SK-N-SH treated with all-trans-retinoic acid at 6 μM for 48 hours (cell line): ENCODE data around the gene DPYD.

Experiments used
- ATAC-seq: fragments of 200-7000 bp; cut with Tn5 transposase; 3 replicates; pipeline ENCODE4 v1.9.1; 2020; ENCODE audit warnings: mild to moderate bottlenecking, moderate library complexity
- ARNTL ChIP-seq: fragments of 450-650 bp; formaldehyde crosslinking; IDR thresholded peaks from 2 replicates; pipeline ENCODE4 v1.5.0; 2020; ENCODE audit warnings: low read depth, mild to moderate bottlenecking, moderate library complexity, borderline replicate concordance
- BACH2 ChIP-seq: fragments of 250-450 bp; sonication (Bioruptor Pico); IDR thresholded peaks from 2 replicates; pipeline ENCODE4 v1.9.0; 2021; ENCODE audit warnings: mild to moderate bottlenecking, borderline replicate concordance
- ESRRG ChIP-seq: fragments of 250-450 bp; sonication (Bioruptor Pico); IDR thresholded peaks from 2 replicates; pipeline ENCODE4 v1.6.1; 2021; ENCODE audit warnings: mild to moderate bottlenecking
- GLIS3 ChIP-seq: fragments of 250-450 bp; sonication (Bioruptor Pico); IDR thresholded peaks from 2 replicates; pipeline ENCODE4 v1.5.0; 2020; ENCODE audit warnings: mild to moderate bottlenecking, moderate library complexity
- ISL1 ChIP-seq: fragments of 250-450 bp; sonication (Bioruptor Pico); IDR thresholded peaks from 2 replicates; pipeline ENCODE4 v2.1.2; 2022; ENCODE audit warnings: mild to moderate bottlenecking, moderate library complexity
- OSR1 ChIP-seq: fragments of 250-450 bp; sonication (Bioruptor Pico); IDR thresholded peaks from 2 replicates; pipeline ENCODE4 v1.8.0; 2022; ENCODE audit warnings: moderate library complexity, mild to moderate bottlenecking, inconsistent platforms
- PPARA ChIP-seq: fragments of 250-450 bp; sonication (Bioruptor Pico); IDR thresholded peaks from 2 replicates; pipeline ENCODE4 v1.5.0; 2020; ENCODE audit warnings: mild to moderate bottlenecking, borderline replicate concordance
- RARB ChIP-seq: fragments of 250-450 bp; sonication (Bioruptor Pico); IDR thresholded peaks from 2 replicates; pipeline ENCODE4 v1.8.0; 2021; ENCODE audit warnings: mild to moderate bottlenecking, moderate library complexity
- SNAI2 ChIP-seq: fragments of 250-450 bp; sonication (Bioruptor Pico); IDR thresholded peaks from 2 replicates; pipeline ENCODE4 v1.5.0; 2020; ENCODE audit warnings: mild to moderate bottlenecking, moderate library complexity
- TCF4 ChIP-seq: fragments of 250-450 bp; sonication (Bioruptor Pico); IDR thresholded peaks from 2 replicates; pipeline ENCODE4 v1.8.0; 2021; ENCODE audit warnings: mild to moderate bottlenecking, moderate library complexity, borderline replicate concordance
- TOX ChIP-seq: fragments of 250-450 bp; sonication (Bioruptor Pico); IDR thresholded peaks from 2 replicates; pipeline ENCODE4 v1.8.0; 2021; ENCODE audit warnings: mild to moderate bottlenecking, moderate library complexity, borderline replicate concordance
- ZC3H10 ChIP-seq: fragments of 250-450 bp; sonication (Bioruptor Pico); IDR thresholded peaks from 2 replicates; pipeline ENCODE4 v1.5.1; 2021; ENCODE audit warnings: mild to moderate bottlenecking, moderate library complexity
- ZFP3 ChIP-seq: fragments of 250-450 bp; sonication (Bioruptor Pico); IDR thresholded peaks from 2 replicates; pipeline ENCODE4 v1.5.0; 2020; ENCODE audit warnings: mild to moderate bottlenecking, moderate library complexity
- ZFP30 ChIP-seq: fragments of 450-650 bp; formaldehyde crosslinking; IDR thresholded peaks from 2 replicates; pipeline ENCODE4 v1.5.0; 2022; ENCODE audit warnings: mild to moderate bottlenecking, moderate library complexity
- ZNF565 ChIP-seq: fragments of 450-650 bp; formaldehyde crosslinking; conservative IDR thresholded peaks from 2 replicates; pipeline ENCODE4 v1.5.0; 2020; ENCODE audit warnings: low read depth, mild to moderate bottlenecking, moderate library complexity
- ZNF70 ChIP-seq: fragments of 450-650 bp; formaldehyde crosslinking; IDR thresholded peaks from 2 replicates; pipeline ENCODE4 v1.5.0; 2020; ENCODE audit warnings: mild to moderate bottlenecking, moderate library complexity
- ZNF8 ChIP-seq: fragments of 450-650 bp; formaldehyde crosslinking; IDR thresholded peaks from 2 replicates; pipeline ENCODE4 v1.5.0; 2020; ENCODE audit warnings: mild to moderate bottlenecking, moderate library complexity
- TF ChIP-seq, protein P1 (sequence below): fragments of 250-450 bp; sonication (Bioruptor Pico); IDR thresholded peaks from 2 replicates; pipeline ENCODE4 v1.8.0; 2020; ENCODE audit warnings: mild to moderate bottlenecking, moderate library complexity, borderline replicate concordance
- TF ChIP-seq, protein P2 (sequence below): fragments of 250-450 bp; sonication (Bioruptor Pico); IDR thresholded peaks from 2 replicates; pipeline ENCODE4 v1.5.1; 2020; ENCODE audit warnings: low read depth, mild to moderate bottlenecking, moderate library complexity
- TF ChIP-seq, protein P3 (sequence below): fragments of 250-450 bp; sonication (Bioruptor Pico); IDR thresholded peaks from 2 replicates; pipeline ENCODE4 v1.5.1; 2021; ENCODE audit warnings: mild to moderate bottlenecking, moderate library complexity
- TF ChIP-seq, protein P4 (sequence below): fragments of 250-450 bp; sonication (Bioruptor Pico); IDR thresholded peaks from 2 replicates; pipeline ENCODE4 v1.8.0; 2021; ENCODE audit warnings: low read depth, mild to moderate bottlenecking, moderate library complexity, borderline replicate concordance

Gene DPYD

DNA sequence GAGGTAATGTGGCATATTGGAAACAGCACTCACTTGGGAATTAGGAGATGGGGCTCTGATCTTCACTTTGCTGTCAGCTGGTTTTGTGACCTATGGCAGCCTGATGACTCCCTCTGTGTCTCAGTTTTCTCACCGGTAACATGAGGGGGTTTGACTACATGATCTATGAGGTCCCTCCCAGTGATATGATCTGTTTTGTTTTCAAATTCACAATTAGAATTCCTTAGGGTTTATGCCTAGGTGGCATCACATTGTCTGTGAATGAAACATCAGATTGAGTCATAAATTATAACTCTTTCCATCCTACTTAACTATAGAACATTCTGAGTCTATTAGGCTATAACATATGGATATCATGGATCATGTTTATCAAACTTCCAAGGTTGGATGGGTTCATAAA, 812.7 kb downstream of the DPYD start:
- TF ChIP-seq BACH2 (no peak), ISL1 (CRISPR knock-in tag) (peak; percentile 76)
- TF ChIP-seq, all 23 proteins: peak for 1
- ATAC-seq, result peak; percentile 72

DNA sequence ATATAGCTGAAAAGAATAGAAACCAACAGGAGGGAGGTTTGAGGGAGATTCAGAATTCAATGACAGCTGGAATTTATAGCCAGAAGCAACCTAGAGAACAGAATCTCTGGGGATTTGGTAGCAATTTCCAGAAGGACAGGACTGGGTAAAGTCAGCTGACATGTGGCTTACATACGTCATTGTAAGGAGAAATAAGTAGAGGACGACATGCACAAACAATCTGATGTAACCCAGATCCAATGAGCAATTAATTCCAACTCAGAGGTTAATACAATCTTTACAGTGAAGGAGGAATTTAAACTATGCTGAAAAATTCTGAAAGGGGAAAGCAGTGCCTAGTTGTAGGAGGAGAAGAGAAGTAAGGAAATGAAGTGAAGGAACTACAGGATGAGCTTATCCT, 815.3 kb downstream of the DPYD start:
- peak; percentile 82 for TF ChIP-seq ISL1 (CRISPR knock-in tag)
- no peak for TF ChIP-seq ARNTL (CRISPR knock-in tag)
- no peak for ATAC-seq

DNA sequence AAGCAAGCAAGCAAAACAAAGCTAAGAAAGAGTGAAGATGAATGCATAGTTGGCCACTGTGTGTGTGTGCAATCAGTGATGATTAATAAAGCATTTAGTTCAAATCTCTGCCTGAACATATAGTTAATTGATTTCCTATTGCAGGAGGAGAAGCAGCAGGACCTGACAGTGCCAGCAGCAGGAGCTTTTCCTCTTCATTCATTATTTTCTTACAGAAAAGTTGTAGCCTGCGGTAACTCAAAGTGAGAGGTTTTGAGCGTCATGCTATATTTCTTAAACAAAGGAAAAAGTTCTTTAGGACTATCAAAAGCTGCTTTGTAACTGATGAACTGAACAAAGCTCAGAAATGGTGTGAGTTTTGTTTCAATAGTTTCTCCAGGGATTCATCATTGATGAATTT, 819.3 kb downstream of the DPYD start:
- no peak for ATAC-seq
- TF ChIP-seq, protein P1, sequence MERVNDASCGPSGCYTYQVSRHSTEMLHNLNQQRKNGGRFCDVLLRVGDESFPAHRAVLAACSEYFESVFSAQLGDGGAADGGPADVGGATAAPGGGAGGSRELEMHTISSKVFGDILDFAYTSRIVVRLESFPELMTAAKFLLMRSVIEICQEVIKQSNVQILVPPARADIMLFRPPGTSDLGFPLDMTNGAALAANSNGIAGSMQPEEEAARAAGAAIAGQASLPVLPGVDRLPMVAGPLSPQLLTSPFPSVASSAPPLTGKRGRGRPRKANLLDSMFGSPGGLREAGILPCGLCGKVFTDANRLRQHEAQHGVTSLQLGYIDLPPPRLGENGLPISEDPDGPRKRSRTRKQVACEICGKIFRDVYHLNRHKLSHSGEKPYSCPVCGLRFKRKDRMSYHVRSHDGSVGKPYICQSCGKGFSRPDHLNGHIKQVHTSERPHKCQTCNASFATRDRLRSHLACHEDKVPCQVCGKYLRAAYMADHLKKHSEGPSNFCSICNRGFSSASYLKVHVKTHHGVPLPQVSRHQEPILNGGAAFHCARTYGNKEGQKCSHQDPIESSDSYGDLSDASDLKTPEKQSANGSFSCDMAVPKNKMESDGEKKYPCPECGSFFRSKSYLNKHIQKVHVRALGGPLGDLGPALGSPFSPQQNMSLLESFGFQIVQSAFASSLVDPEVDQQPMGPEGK, result no peak
- TF ChIP-seq ZNF8 (CRISPR knock-in tag) (peak; percentile 70), ZFP30 (CRISPR knock-in tag) (no peak)

DNA sequence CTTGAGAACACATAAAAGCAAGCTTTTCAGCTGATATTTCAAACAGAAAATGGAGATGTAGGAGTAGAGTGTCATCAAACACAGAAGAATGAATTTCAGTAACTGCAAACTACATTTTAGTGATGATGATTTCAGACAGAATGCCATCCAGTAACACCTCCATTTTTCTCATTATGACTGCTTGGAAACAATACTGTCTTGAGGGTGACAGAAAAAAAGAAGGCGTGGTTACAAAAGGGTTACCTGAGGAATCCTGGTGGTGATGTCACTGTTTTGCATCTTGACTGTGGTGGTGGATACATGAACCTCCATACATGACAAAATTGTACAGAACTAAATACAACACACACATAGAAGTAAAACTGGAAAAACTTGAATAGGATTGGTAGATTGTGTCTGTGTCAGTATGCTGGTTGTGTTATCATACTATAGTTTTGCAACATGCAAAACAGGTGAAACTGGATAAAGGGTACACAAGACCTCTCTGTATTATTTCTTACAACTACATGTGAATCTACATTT, 823.4 kb downstream of the DPYD start:
- ATAC-seq, result no peak
- TF ChIP-seq, protein P2, sequence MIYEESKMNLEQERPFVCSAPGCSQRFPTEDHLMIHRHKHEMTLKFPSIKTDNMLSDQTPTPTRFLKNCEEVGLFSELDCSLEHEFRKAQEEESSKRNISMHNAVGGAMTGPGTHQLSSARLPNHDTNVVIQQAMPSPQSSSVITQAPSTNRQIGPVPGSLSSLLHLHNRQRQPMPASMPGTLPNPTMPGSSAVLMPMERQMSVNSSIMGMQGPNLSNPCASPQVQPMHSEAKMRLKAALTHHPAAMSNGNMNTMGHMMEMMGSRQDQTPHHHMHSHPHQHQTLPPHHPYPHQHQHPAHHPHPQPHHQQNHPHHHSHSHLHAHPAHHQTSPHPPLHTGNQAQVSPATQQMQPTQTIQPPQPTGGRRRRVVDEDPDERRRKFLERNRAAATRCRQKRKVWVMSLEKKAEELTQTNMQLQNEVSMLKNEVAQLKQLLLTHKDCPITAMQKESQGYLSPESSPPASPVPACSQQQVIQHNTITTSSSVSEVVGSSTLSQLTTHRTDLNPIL (CRISPR knock-in tag), result no peak
- no peak for TF ChIP-seq OSR1 (CRISPR knock-in tag)
- TF ChIP-seq ESRRG, result no peak
- TF ChIP-seq ZFP3 (CRISPR knock-in tag), result no peak
- no peak for TF ChIP-seq TOX
- TF ChIP-seq RARB (CRISPR knock-in tag), result no peak
- TF ChIP-seq ZNF565 (CRISPR knock-in tag), result no peak
- no peak for TF ChIP-seq TCF4 (CRISPR knock-in tag)
- TF ChIP-seq ARNTL (CRISPR knock-in tag), result no peak
- no peak for TF ChIP-seq ZNF8 (CRISPR knock-in tag)
- no peak for TF ChIP-seq PPARA (CRISPR knock-in tag)
- TF ChIP-seq, protein P3, sequence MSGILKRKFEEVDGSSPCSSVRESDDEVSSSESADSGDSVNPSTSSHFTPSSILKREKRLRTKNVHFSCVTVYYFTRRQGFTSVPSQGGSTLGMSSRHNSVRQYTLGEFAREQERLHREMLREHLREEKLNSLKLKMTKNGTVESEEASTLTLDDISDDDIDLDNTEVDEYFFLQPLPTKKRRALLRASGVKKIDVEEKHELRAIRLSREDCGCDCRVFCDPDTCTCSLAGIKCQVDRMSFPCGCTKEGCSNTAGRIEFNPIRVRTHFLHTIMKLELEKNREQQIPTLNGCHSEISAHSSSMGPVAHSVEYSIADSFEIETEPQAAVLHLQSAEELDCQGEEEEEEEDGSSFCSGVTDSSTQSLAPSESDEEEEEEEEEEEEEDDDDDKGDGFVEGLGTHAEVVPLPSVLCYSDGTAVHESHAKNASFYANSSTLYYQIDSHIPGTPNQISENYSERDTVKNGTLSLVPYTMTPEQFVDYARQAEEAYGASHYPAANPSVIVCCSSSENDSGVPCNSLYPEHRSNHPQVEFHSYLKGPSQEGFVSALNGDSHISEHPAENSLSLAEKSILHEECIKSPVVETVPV (CRISPR knock-in tag), result no peak
- no peak for TF ChIP-seq ZNF70 (CRISPR knock-in tag)
- TF ChIP-seq, protein P1, result no peak
- TF ChIP-seq GLIS3 (CRISPR knock-in tag), result no peak
- TF ChIP-seq ZFP30 (CRISPR knock-in tag), result no peak
- TF ChIP-seq ZC3H10 (CRISPR knock-in tag), result no peak

DNA sequence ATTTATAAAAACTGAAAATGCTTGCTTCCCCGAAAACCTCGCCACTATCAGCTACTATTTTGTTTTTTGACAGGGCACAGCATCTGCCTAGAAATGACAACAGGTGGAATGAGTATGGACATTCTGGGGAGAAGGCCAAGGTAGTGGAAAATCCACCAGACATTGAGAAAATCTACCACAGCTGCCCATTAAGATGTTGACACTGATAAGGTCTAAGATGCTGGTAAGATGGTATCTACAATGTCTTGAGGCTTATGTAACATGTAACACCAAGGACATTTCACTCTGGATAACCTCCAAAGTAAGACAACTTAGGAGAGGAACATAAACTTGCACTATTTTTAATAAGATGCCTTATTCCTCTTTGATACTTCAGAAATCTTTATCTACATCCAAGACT, 825.1 kb downstream of the DPYD start:
- no peak for TF ChIP-seq RARB (CRISPR knock-in tag)
- TF ChIP-seq, protein P4, sequence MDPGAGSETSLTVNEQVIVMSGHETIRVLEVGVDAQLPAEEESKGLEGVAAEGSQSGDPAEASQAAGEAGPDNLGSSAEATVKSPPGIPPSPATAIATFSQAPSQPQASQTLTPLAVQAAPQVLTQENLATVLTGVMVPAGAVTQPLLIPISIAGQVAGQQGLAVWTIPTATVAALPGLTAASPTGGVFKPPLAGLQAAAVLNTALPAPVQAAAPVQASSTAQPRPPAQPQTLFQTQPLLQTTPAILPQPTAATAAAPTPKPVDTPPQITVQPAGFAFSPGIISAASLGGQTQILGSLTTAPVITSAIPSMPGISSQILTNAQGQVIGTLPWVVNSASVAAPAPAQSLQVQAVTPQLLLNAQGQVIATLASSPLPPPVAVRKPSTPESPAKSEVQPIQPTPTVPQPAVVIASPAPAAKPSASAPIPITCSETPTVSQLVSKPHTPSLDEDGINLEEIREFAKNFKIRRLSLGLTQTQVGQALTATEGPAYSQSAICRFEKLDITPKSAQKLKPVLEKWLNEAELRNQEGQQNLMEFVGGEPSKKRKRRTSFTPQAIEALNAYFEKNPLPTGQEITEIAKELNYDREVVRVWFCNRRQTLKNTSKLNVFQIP (CRISPR knock-in tag), result no peak
- no peak for TF ChIP-seq TCF4 (CRISPR knock-in tag)
- no peak for TF ChIP-seq ZFP3 (CRISPR knock-in tag)
- no peak for TF ChIP-seq SNAI2
- TF ChIP-seq ZC3H10 (CRISPR knock-in tag), result no peak
- TF ChIP-seq TOX, result no peak
- TF ChIP-seq, protein P1, result no peak
- ATAC-seq, result no peak
